ENCODE measurements around the gene GNL1.

GRCh38 chr6:30554404-30554803, 1.9 kb downstream of the GNL1 start:
- TF ChIP-seq, protein P1, sequence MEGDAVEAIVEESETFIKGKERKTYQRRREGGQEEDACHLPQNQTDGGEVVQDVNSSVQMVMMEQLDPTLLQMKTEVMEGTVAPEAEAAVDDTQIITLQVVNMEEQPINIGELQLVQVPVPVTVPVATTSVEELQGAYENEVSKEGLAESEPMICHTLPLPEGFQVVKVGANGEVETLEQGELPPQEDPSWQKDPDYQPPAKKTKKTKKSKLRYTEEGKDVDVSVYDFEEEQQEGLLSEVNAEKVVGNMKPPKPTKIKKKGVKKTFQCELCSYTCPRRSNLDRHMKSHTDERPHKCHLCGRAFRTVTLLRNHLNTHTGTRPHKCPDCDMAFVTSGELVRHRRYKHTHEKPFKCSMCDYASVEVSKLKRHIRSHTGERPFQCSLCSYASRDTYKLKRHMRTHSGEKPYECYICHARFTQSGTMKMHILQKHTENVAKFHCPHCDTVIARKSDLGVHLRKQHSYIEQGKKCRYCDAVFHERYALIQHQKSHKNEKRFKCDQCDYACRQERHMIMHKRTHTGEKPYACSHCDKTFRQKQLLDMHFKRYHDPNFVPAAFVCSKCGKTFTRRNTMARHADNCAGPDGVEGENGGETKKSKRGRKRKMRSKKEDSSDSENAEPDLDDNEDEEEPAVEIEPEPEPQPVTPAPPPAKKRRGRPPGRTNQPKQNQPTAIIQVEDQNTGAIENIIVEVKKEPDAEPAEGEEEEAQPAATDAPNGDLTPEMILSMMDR (conservative IDR thresholded peaks at IDR 0.05; ENCODE audit: low read depth, low read length): no peak
- TF ChIP-seq EZH2 (IDR thresholded peaks at IDR 0.05; ENCODE audit: low read length, unreplicated experiment) (no peak), EZH2phosphoT487 (IDR thresholded peaks at IDR 0.05; ENCODE audit: borderline replicate concordance, low read length) (no peak)
